ENCODE results near the gene USP32. TPM values are rescaled to one million over a fixed set of nuclear protein-coding genes. Genes with fewer than 3 reads are reported as not detected.

USP32 gene
- total RNA-seq, 3 donors from 2014 or later (not counting 1 experiment from before 2014, with no cell fraction given): 41.3 to 68.5 (median 41.7) TPM

GRCh38 chr17:60244656-60245055 lies 147.3 kb downstream of the USP32 start:
- Histone ChIP-seq H3K4me3 (ENCODE audit: low read length) (no peak overlapping the region), H3K9me3 (ENCODE audit: control insufficient read depth, insufficient read depth, low read length) (no peaks in the 10 kb centered on the region), H3K4me1 (ENCODE audit: control insufficient read depth, insufficient read depth, low read length) (no peaks in the 10 kb centered on the region), H3K36me3 (ENCODE audit: control insufficient read depth, insufficient read depth, low read length) (peaks cover 5% of the 10 kb centered on the region), H3K27me3 (ENCODE audit: control insufficient read depth, insufficient read depth, low read length) (no peaks in the 10 kb centered on the region), H3K27ac (ENCODE audit: low read length) (no peak overlapping the region)
- Mint-ChIP-seq H3K27ac (no peak overlapping the region), H3K36me3 (peaks cover 16% of the 10 kb centered on the region), H3K9me3 (peaks cover 0 to 2% of the 10 kb centered on the region in 2 donors), H3K27me3 (ENCODE audit: low read depth in 2 of 2) (no peaks in the 10 kb centered on the region), H3K4me1 (peaks cover 10 to 19% of the 10 kb centered on the region in 2 donors), H3K4me3 (no peak overlapping the region)
- intact Hi-C loops (cut with micrococcal nuclease): no loop called here
- DNase-seq: no peak
- 100% methylated on average over 7 of the region's 8 CpGs for WGBS (ENCODE audit: insufficient coverage)
- no peak for TF ChIP-seq CTCF (IDR thresholded peaks at IDR 0.05)
- no peak for ATAC-seq

- Mint-ChIP-seq H3K4me3 (no peak overlapping the region), H3K27ac (no peak overlapping the region), H3K27me3 (ENCODE audit: low read depth in 2 of 2) (no peaks in the 10 kb centered on the region), H3K4me1 (no peaks in the 10 kb centered on the region), H3K36me3 (peaks cover 2% of the 10 kb centered on the region), H3K9me3 (peaks cover 0 to 2% of the 10 kb centered on the region in 2 donors)
- ATAC-seq: no peak
- TF ChIP-seq CTCF (IDR thresholded peaks at IDR 0.05): no peak
- Histone ChIP-seq H3K27me3 (ENCODE audit: control insufficient read depth, insufficient read depth, low read length) (no peaks in the 10 kb centered on the region), H3K9me3 (ENCODE audit: control insufficient read depth, insufficient read depth, low read length) (no peaks in the 10 kb centered on the region), H3K4me1 (ENCODE audit: control insufficient read depth, insufficient read depth, low read length) (no peaks in the 10 kb centered on the region), H3K27ac (ENCODE audit: low read length) (no peak overlapping the region), H3K36me3 (ENCODE audit: control insufficient read depth, insufficient read depth, low read length) (no peaks in the 10 kb centered on the region), H3K4me3 (ENCODE audit: low read length) (no peak overlapping the region)
- intact Hi-C loops (cut with micrococcal nuclease): no loop called here
- 88% methylated on average over 2 of the region's 3 CpGs for WGBS (ENCODE audit: insufficient coverage)
- no peak for DNase-seq
Observed at GRCh38 chr17:60240290-60240689, 151.6 kb downstream of the USP32 start.

- no peak overlapping the region for H3K27ac Mint-ChIP-seq
- peaks cover 9% of the 10 kb centered on the region for H3K36me3 Mint-ChIP-seq
- H3K9me3 ChIP-seq (ENCODE audit: control insufficient read depth, insufficient read depth, low read length): no peaks in the 10 kb centered on the region
- intact Hi-C loops (cut with micrococcal nuclease): no loop called here
- TF ChIP-seq CTCF (IDR thresholded peaks at IDR 0.05): no peak
- no peaks in the 10 kb centered on the region for H3K4me1 Mint-ChIP-seq
- 94% methylated on average over 1 of the region's 2 CpGs for WGBS (ENCODE audit: insufficient coverage)
- DNase-seq (no peak), ATAC-seq (no peak)
- no peak overlapping the region for H3K27ac ChIP-seq (ENCODE audit: low read length)
- H3K4me3 Mint-ChIP-seq: no peak overlapping the region
- H3K4me3 ChIP-seq (ENCODE audit: low read length): no peak overlapping the region
- H3K9me3 Mint-ChIP-seq: no peaks in the 10 kb centered on the region
- H3K27me3 ChIP-seq (ENCODE audit: control insufficient read depth, insufficient read depth, low read length): no peaks in the 10 kb centered on the region
- H3K27me3 Mint-ChIP-seq (ENCODE audit: low read depth in 2 of 2): no peaks in the 10 kb centered on the region
- H3K36me3 ChIP-seq (ENCODE audit: control insufficient read depth, insufficient read depth, low read length): peaks cover 4% of the 10 kb centered on the region
- H3K4me1 ChIP-seq (ENCODE audit: control insufficient read depth, insufficient read depth, low read length): no peaks in the 10 kb centered on the region
Observed at GRCh38 chr17:60231691-60232090, 160.2 kb downstream of the USP32 start.

GRCh38 chr17:60231234-60231633 lies 160.7 kb downstream of the USP32 start:
- Mint-ChIP-seq H3K27me3 (ENCODE audit: low read depth in 2 of 2) (no peaks in the 10 kb centered on the region), H3K9me3 (no peaks in the 10 kb centered on the region), H3K27ac (no peak overlapping the region), H3K36me3 (peaks cover 9% of the 10 kb centered on the region), H3K4me3 (no peak overlapping the region), H3K4me1 (no peaks in the 10 kb centered on the region)
- no peak for TF ChIP-seq CTCF (IDR thresholded peaks at IDR 0.05)
- intact Hi-C loops (cut with micrococcal nuclease): no loop called here
- Histone ChIP-seq H3K4me1 (ENCODE audit: control insufficient read depth, insufficient read depth, low read length) (no peaks in the 10 kb centered on the region), H3K27ac (ENCODE audit: low read length) (no peak overlapping the region), H3K36me3 (ENCODE audit: control insufficient read depth, insufficient read depth, low read length) (peaks cover 4% of the 10 kb centered on the region), H3K4me3 (ENCODE audit: low read length) (no peak overlapping the region), H3K9me3 (ENCODE audit: control insufficient read depth, insufficient read depth, low read length) (no peaks in the 10 kb centered on the region), H3K27me3 (ENCODE audit: control insufficient read depth, insufficient read depth, low read length) (no peaks in the 10 kb centered on the region)
- no peak for ATAC-seq
- WGBS (ENCODE audit: insufficient coverage): 97% methylated on average over 4 of the region's 4 CpGs
- DNase-seq: peak in 1 of 2 donors; percentile 15
